Hepatocyte (in vitro differentiated cells): ENCODE data around the gene GABBR2. TPM values are rescaled to one million over a fixed set of nuclear protein-coding genes. Genes with fewer than 3 reads are reported as not detected.

ENCODE experiments used
- DNase-seq: peaks from one replicate; pipeline ENCODE4 v3.0.0-alpha.2; 2016; ENCODE audit warnings: low spot score
- H2AFZ ChIP-seq: fragments of 200-600 bp; sonication (generic); 2 replicates; pipeline ENCODE4 v1.6.0; 2016; ENCODE audit warnings: antibody characterized with exemption, mild to moderate bottlenecking
- H3K27ac ChIP-seq: fragments of 200-600 bp; sonication (generic); 2 replicates; pipeline ENCODE4 v1.5.1; 2016; ENCODE audit warnings: mild to moderate bottlenecking
- H3K27me3 ChIP-seq: fragments of 200-600 bp; sonication (generic); 2 replicates; pipeline ENCODE4 v1.6.1; 2016
- H3K36me3 ChIP-seq: fragments of 200-600 bp; sonication (generic); replicated peaks from 2 replicates; pipeline ENCODE4 v1.5.1; 2016; ENCODE audit warnings: low read depth; ENCODE audit not compliant: insufficient read depth
- H3K4me1 ChIP-seq: fragments of 200-600 bp; sonication (generic); 2 replicates; pipeline ENCODE4 v1.5.1; 2016; ENCODE audit warnings: mild to moderate bottlenecking, moderate library complexity; ENCODE audit not compliant: insufficient read depth
- H3K4me2 ChIP-seq: fragments of 200-600 bp; sonication (generic); 2 replicates; pipeline ENCODE4 v1.6.0; 2016
- H3K4me3 ChIP-seq: fragments of 200-600 bp; sonication (generic); 2 replicates; pipeline ENCODE4 v1.5.1; 2016; ENCODE audit warnings: mild to moderate bottlenecking
- H3K79me2 ChIP-seq: fragments of 200-600 bp; sonication (generic); 2 replicates; pipeline ENCODE4 v1.6.0; 2017; ENCODE audit warnings: mild to moderate bottlenecking
- H3K9me2 ChIP-seq: fragments of 200-600 bp; sonication (generic); replicated peaks from 2 replicates; pipeline ENCODE4 v1.6.0; 2017; ENCODE audit warnings: mild to moderate bottlenecking; ENCODE audit not compliant: insufficient read depth
- H3K9me3 ChIP-seq: fragments of 200-600 bp; sonication (generic); 2 replicates; pipeline ENCODE4 v1.5.1; 2016; ENCODE audit warnings: low read depth, mild to moderate bottlenecking
- H4K20me1 ChIP-seq: fragments of 200-600 bp; sonication (generic); 2 replicates; pipeline ENCODE4 v1.6.0; 2016; ENCODE audit warnings: mild to moderate bottlenecking; ENCODE audit not compliant: insufficient read depth, poor library complexity, severe bottlenecking
- EZH2 ChIP-seq: fragments of 200-600 bp; sonication (generic); IDR thresholded peaks from 2 replicates; pipeline ENCODE4 v1.6.1; 2016; ENCODE audit warnings: antibody characterized with exemption, mild to moderate bottlenecking, borderline replicate concordance
- EZH2phosphoT487 ChIP-seq: fragments of 200-600 bp; sonication (generic); IDR thresholded peaks from one replicate; pipeline ENCODE4 v1.6.1; 2018; ENCODE audit warnings: antibody characterized with exemption, mild to moderate bottlenecking, low read depth, moderate library complexity; ENCODE audit not compliant: unreplicated experiment, severe bottlenecking
- WGBS: methylation state at CpG from one replicate; pipeline ENCODE4 v1.1.6; 2016; ENCODE audit warnings: low lambda C conversion rate; ENCODE audit errors: missing lambda C conversion rate; 5-methylcytosine and 5-hydroxymethylcytosine counted together
- polyA plus RNA-seq: library from polyadenylated mRNA; unstranded; fragments of >200 nt; fragmentation: Nextera tagmentation; extraction: Ambion mirVana; gene quantifications from 2 replicates; pipeline ENCODE4 v1.2.1, GENCODE V29; 2016
- total RNA-seq: library from RNA; depleted of rRNA; stranded (reverse); fragments of >200 nt; gene quantifications from 2 replicates; pipeline ENCODE4 v1.2.3, GENCODE V29; 2014
- TF ChIP-seq, protein P1 (sequence below): fragments of 200-600 bp; sonication (generic); IDR thresholded peaks from 2 replicates; pipeline ENCODE4 v1.5.1; 2016; ENCODE audit warnings: antibody characterized with exemption, mild to moderate bottlenecking; ENCODE audit not compliant: poor library complexity

GABBR2 gene
- total and polyA plus RNA-seq, 2 experiments from 2014 or later = 0.20 to 0.28 TPM

DNA sequence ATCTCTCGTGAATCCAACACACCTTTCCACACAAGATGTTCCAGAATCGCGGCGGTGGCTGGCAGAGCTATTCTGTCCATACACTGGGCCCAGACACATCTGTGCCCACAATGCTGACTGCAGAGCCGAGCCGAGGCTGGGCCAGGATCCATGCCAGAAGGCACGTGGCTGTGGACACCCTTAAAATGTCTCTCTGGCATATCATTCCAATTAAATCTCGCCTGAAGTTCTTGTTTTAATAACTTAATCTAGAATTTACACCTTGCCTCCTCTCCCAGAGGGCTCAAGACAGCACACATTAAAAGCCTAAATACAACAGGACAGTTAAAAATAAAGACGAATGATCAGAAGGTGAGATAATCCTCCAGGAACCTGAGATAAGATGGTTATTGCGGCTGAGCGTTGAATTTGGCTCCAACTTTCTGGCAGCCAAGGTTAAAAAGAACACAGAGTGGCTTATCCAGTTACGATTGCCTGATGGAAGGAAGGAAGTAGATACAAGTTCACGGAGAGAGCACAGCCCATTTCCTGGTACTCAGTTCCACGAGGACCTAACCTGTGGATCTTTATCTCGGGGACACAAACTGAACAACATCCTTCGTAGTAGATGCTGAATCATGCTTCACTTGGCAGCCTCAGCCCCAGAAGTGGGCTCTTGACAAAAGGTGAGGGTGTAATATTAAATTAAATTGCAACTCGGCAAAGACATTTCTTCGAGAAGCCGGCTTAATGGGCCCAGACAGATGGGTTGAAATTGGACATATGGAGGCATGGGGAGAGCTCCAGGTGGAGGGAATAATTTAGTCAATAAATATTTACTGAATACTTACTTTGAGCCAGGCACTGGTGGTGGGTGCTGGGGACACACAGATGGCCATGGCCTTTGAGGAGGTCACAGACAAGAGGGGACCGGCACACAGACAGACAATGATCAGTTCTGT, 367.3 kb downstream of the GABBR2 start:
- DNase-seq = no peak
- H3K36me3 ChIP-seq = no peaks in the 10 kb centered on the region
- 82% methylated on average over 20 of the region's 20 CpGs for WGBS
- H3K27me3 ChIP-seq = peaks cover 6% of the 10 kb centered on the region
- no peak overlapping the region for H2AFZ ChIP-seq
- H3K4me3 ChIP-seq = no peak overlapping the region
- H3K79me2 ChIP-seq = no peaks in the 10 kb centered on the region
- TF ChIP-seq, protein P1, sequence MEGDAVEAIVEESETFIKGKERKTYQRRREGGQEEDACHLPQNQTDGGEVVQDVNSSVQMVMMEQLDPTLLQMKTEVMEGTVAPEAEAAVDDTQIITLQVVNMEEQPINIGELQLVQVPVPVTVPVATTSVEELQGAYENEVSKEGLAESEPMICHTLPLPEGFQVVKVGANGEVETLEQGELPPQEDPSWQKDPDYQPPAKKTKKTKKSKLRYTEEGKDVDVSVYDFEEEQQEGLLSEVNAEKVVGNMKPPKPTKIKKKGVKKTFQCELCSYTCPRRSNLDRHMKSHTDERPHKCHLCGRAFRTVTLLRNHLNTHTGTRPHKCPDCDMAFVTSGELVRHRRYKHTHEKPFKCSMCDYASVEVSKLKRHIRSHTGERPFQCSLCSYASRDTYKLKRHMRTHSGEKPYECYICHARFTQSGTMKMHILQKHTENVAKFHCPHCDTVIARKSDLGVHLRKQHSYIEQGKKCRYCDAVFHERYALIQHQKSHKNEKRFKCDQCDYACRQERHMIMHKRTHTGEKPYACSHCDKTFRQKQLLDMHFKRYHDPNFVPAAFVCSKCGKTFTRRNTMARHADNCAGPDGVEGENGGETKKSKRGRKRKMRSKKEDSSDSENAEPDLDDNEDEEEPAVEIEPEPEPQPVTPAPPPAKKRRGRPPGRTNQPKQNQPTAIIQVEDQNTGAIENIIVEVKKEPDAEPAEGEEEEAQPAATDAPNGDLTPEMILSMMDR = no peak
- TF ChIP-seq EZH2 (no peak), EZH2phosphoT487 (no peak)
- no peaks in the 10 kb centered on the region for H3K9me2 ChIP-seq
- H3K4me1 ChIP-seq = no peaks in the 10 kb centered on the region
- H3K4me2 ChIP-seq = no peak overlapping the region
- H3K27ac ChIP-seq = no peak overlapping the region
- no peaks in the 10 kb centered on the region for H3K9me3 ChIP-seq
- no peaks in the 10 kb centered on the region for H4K20me1 ChIP-seq

DNA sequence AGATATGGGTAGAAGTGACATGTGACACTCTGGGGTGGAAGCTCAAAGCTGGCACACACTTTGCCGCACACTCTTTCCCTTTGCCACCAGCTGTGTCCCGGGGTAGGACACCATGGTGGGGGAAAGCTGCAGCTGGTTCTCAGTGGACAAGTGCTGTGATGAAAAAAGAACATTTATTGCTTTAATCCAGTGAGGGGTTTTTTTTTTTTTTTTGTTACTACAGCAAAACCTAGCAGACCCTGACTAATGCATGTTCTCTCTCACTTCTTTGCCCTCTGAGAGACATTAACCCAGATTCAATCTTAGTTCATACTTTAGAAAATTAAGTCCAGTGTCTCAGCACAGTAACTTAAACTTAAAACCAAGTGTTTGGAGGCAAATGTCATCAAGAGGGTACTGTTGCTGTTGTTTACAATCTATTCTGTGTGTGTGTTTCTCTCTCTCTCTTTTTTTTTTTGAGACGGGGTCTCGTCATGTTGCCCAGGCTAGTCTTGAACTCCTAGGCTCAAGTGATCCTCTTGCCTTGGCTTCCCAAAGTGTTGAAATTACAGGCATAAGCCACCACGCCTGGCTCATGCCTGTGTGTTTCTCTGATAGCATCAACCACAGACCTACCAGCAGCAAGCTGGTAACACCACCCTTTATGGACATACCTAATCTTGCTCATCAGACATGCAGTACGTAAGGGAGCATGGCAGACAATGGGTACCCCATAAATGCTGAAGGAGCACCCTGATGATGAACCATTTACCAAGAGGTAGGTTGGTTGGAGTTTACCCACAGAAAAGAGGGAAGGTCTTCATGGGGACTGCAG, 368.5 kb downstream of the GABBR2 start:
- H3K79me2 ChIP-seq = no peaks in the 10 kb centered on the region
- no peak for DNase-seq
- 86% methylated on average over 6 of the region's 6 CpGs for WGBS
- TF ChIP-seq EZH2 = no peak
- H3K27ac ChIP-seq = no peak overlapping the region
- H3K27me3 ChIP-seq = peaks cover 4% of the 10 kb centered on the region
- H3K4me3 ChIP-seq = no peak overlapping the region
- no peaks in the 10 kb centered on the region for H4K20me1 ChIP-seq
- no peaks in the 10 kb centered on the region for H3K4me1 ChIP-seq
- no peaks in the 10 kb centered on the region for H3K9me3 ChIP-seq
- H3K4me2 ChIP-seq = no peak overlapping the region
- no peaks in the 10 kb centered on the region for H3K9me2 ChIP-seq
- H2AFZ ChIP-seq = no peak overlapping the region
- H3K36me3 ChIP-seq = no peaks in the 10 kb centered on the region

DNA sequence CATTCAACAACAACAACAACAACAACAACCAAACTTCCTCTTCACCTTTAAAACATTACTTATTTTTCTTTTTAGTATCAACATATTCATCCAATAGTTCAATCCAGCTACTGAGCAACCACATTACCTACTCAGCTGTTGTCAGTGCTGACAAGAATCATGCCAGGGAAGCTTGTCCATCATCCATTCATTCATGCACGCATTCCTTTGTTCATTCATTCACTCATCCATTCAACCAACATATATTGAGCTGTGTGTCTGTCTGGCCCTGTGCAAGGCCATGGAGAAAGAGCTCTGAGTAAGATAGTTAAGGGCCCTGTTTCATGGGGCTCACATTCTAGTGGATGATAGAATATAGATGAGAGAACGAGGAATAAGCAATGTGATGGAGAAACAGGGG, 373.1 kb downstream of the GABBR2 start:
- H3K9me2 ChIP-seq = no peaks in the 10 kb centered on the region
- H3K27ac ChIP-seq = no peak overlapping the region
- no peaks in the 10 kb centered on the region for H3K36me3 ChIP-seq
- TF ChIP-seq EZH2phosphoT487 = no peak
- TF ChIP-seq EZH2 = no peak
- TF ChIP-seq, protein P1 = no peak
- no peak overlapping the region for H2AFZ ChIP-seq
- H3K4me3 ChIP-seq = no peak overlapping the region
- DNase-seq = no peak
- H3K27me3 ChIP-seq = no peaks in the 10 kb centered on the region
- no peaks in the 10 kb centered on the region for H3K79me2 ChIP-seq
- WGBS = 91% methylated on average over 2 of the region's 2 CpGs
- no peaks in the 10 kb centered on the region for H4K20me1 ChIP-seq
- no peaks in the 10 kb centered on the region for H3K9me3 ChIP-seq
- H3K4me1 ChIP-seq = no peaks in the 10 kb centered on the region
- no peak overlapping the region for H3K4me2 ChIP-seq

DNA sequence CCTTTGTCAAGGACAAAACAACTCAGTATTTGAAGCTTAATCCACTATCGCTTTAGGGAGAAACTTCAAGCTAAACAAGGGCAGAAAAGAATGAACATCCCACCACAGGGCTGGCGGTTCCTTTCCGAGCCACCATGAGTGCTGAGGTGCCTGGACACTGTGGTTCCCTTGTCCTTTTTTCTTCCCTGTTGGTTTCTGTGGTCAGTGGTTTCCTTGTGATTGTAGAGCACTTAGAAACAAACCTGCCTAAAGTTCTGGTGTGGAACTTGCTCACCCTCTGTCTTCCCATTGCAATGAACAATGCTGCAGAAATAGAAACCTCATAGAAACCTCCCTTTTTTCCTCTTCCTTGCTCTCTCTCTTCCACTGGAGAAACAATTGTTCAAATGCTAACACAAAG, 373.9 kb downstream of the GABBR2 start:
- Histone ChIP-seq H2AFZ (no peak overlapping the region), H3K4me3 (no peak overlapping the region), H3K27me3 (no peaks in the 10 kb centered on the region), H3K79me2 (no peaks in the 10 kb centered on the region), H3K4me1 (no peaks in the 10 kb centered on the region), H3K9me2 (no peaks in the 10 kb centered on the region), H3K9me3 (no peaks in the 10 kb centered on the region), H4K20me1 (no peaks in the 10 kb centered on the region), H3K4me2 (no peak overlapping the region), H3K36me3 (no peaks in the 10 kb centered on the region), H3K27ac (no peak overlapping the region)
- DNase-seq = no peak
- 96% methylated on average over 3 of the region's 3 CpGs for WGBS
- TF ChIP-seq, protein P1 = no peak
- TF ChIP-seq EZH2 = no peak
- TF ChIP-seq EZH2phosphoT487 = no peak
